C4-2B (cell line): ENCODE results near the gene MED12L.

ENCODE experiments used
- ZFX ChIP-seq: fragments of 450-650 bp; IDR thresholded peaks from 2 replicates; pipeline ENCODE4 v1.6.1; 2017
- TF ChIP-seq, protein P1 (sequence below): fragments of 450-650 bp; conservative IDR thresholded peaks from 2 replicates; pipeline ENCODE4 v1.5.1; 2017; ENCODE audit warnings: mild to moderate bottlenecking

DNA sequence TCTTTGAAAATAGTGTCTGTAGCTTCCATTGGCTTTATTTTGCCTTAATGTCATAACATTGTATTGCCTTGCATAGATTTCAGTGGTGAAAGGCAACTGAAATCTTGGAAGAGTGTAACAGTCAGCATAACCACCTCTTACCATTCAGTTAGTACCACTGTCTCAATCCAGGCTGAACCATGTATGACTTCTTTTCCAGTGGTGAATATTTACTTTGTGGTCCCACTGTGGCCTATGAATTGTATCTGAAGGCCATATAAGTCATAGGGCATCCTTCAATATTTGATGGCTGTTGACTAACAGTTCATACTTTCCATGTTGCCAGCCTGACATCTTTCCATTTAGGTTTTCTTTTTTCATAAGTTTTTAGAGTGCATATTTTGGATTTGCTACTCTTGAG, 38.4 kb downstream of the MED12L start:
- TF ChIP-seq, protein P1, sequence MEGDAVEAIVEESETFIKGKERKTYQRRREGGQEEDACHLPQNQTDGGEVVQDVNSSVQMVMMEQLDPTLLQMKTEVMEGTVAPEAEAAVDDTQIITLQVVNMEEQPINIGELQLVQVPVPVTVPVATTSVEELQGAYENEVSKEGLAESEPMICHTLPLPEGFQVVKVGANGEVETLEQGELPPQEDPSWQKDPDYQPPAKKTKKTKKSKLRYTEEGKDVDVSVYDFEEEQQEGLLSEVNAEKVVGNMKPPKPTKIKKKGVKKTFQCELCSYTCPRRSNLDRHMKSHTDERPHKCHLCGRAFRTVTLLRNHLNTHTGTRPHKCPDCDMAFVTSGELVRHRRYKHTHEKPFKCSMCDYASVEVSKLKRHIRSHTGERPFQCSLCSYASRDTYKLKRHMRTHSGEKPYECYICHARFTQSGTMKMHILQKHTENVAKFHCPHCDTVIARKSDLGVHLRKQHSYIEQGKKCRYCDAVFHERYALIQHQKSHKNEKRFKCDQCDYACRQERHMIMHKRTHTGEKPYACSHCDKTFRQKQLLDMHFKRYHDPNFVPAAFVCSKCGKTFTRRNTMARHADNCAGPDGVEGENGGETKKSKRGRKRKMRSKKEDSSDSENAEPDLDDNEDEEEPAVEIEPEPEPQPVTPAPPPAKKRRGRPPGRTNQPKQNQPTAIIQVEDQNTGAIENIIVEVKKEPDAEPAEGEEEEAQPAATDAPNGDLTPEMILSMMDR = no peak
- TF ChIP-seq ZFX = no peak
